Measurements from ENCODE around the gene XAB2.

- TF ChIP-seq POLR2A (IDR thresholded peaks at IDR 0.05) (no peak), CTCF (IDR thresholded peaks at IDR 0.05 in 8 of 11, conservative IDR thresholded peaks at IDR 0.05 in 3 of 11) (no peak), POLR2AphosphoS5 (IDR thresholded peaks at IDR 0.05) (no peak)
These were observed 12.2 kb downstream of the XAB2 start for GRCh38 chr19:7617172-7617571.
